Immature natural killer cell (primary cell): ENCODE data around the gene PPP1R11. TPM values are rescaled to one million over a fixed set of nuclear protein-coding genes. Genes with fewer than 3 reads are reported as not detected.
"Not testable (repeated sequence)": the region's sequence is repeated elsewhere in the genome, so short reads cannot be mapped to it uniquely, and the experiment has no call there.

Source experiments
- DNase-seq, 3 donors: peaks; one replicate each; pipeline ENCODE4 v3.0.0; 2022; ENCODE audit warnings: mixed read lengths in 1 of 3
- H3K27ac Mint-ChIP-seq, 6 donors: one replicate each; pipeline ENCODE4 v1.8.0; 2020; ENCODE audit warnings: mixed read lengths in 6 of 6, mild to moderate bottlenecking in 5 of 6, inconsistent platforms in 4 of 6, moderate library complexity in 3 of 6
- H3K27me3 Mint-ChIP-seq, 3 donors: one replicate each; pipeline ENCODE4 v1.8.0; 2020 to 2021; ENCODE audit warnings: low read depth in 3 of 3, mild to moderate bottlenecking in 3 of 3, mixed read lengths in 3 of 3, moderate library complexity in 3 of 3, inconsistent platforms in 1 of 3
- H3K36me3 Mint-ChIP-seq, 3 donors: one replicate each; pipeline ENCODE4 v1.8.0; 2020; ENCODE audit warnings: mixed read lengths in 3 of 3, inconsistent platforms in 2 of 3, mild to moderate bottlenecking in 2 of 3
- H3K4me1 Mint-ChIP-seq, 2 donors: one replicate each; pipeline ENCODE4 v1.8.0; 2020; ENCODE audit warnings: inconsistent platforms in 2 of 2, mild to moderate bottlenecking in 2 of 2, mixed read lengths in 2 of 2, moderate library complexity in 1 of 2
- H3K4me3 Mint-ChIP-seq, 5 donors: one replicate each; pipeline ENCODE4 v1.8.0; 2020; ENCODE audit warnings: mild to moderate bottlenecking in 5 of 5, mixed read lengths in 5 of 5, inconsistent platforms in 3 of 5, moderate library complexity in 3 of 5
- H3K9me3 Mint-ChIP-seq, 6 donors: one replicate each; pipeline ENCODE4 v1.8.0; 2020; ENCODE audit warnings: mild to moderate bottlenecking in 6 of 6, mixed read lengths in 6 of 6, inconsistent platforms in 4 of 6, moderate library complexity in 3 of 6
- polyA plus RNA-seq, 3 donors: library from polyadenylated mRNA; unstranded; fragments of 300-500 nt; fragmentation: Illumina TruSeq; gene quantifications; one replicate each; pipeline ENCODE4 v1.2.3, GENCODE V29; 2021

Gene PPP1R11
- polyA plus RNA-seq, 3 donors from 2014 or later = 72.9 to 129 (median 98.8) TPM

DNA sequence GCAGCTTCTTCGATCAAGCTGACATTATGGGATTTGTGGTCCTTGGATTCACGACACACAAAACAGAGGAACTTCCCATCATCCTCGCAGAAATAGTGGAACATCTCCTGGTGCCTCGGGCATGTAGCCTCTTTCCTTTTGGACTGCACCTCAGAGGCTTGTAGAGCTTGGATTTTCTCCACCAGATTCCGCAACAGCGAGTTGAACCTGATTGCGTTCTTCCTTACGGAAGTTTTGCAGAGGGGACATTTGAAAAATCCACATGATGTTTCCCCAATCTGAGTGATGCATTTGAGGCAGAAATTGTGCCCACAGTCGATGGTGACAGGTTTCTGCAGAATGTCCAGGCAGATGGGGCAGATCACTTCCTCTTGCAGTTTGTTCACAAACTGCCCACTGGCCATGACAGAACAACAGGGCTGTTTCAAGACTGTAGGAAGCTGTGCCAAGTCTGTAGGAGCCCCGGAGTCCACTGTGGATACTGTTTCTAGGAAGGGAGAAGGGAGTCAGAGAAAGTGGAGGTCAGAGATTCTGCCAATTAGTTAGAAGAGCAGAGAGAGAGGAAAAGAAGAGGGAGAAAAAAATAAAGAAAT lies 45.5 kb downstream of the PPP1R11 start:
- Mint-ChIP-seq H3K27me3 (peaks cover 9 to 30% (median 24%) of the 10 kb centered on the region in 3 donors), H3K27ac (no peak overlapping the region), H3K9me3 (no peaks in the 10 kb centered on the region), H3K36me3 (no peaks in the 10 kb centered on the region), H3K4me3 (no peak overlapping the region), H3K4me1 (no peaks in the 10 kb centered on the region)
- no peak for DNase-seq

DNA sequence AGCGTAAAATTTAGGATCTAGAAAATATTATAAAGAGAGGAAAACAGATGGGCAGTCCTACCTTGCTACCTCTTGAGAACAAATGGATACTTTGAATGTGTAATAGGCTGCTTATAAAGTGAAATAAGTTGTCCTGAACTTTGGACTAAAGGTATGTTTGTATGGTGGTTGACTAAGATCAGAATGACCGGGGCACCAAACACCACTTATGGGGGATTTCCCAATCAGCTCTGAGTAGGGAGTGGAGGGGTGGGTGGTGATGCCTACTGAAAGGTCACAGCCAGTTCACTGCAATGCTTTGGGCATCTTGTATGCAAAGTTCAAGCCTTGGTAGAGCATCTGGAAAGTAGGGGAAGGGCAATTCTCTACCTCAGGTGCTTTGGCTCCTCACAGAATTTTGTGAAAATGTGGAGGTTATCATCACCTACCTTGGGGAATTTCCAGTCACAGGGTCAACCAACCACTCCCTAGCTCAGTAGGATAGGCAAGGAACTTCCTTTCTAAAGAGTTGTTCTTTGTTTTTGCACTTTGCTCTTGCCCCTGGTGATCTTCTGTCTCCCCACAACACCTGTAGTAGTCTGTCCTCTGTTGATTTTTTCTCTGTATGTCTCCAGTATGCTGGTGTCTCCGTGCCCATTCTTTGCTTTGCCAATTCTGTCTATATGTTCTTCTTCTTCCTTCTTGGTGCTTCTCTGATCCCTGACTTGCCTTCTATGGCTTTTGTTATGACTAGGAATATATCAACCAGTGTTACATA lies 46.2 kb downstream of the PPP1R11 start, which contains the start of gene TRIM31:
Gene TRIM31, minus strand, starts transcription at position 88 of the 757 bp plus-strand sequence. CDS start 285 bp downstream, outside the sequence.
- Mint-ChIP-seq H3K4me3 (no peak within 1 kb of the TSS), H3K36me3 (no peaks in the 10 kb centered on the region), H3K9me3 (no peaks in the 10 kb centered on the region), H3K27ac (no peak within 1 kb of the TSS), H3K4me1 (no peaks in the 10 kb centered on the region), H3K27me3 (peaks cover 9 to 28% (median 20%) of the 10 kb centered on the region in 3 donors)
- no peak for DNase-seq

DNA sequence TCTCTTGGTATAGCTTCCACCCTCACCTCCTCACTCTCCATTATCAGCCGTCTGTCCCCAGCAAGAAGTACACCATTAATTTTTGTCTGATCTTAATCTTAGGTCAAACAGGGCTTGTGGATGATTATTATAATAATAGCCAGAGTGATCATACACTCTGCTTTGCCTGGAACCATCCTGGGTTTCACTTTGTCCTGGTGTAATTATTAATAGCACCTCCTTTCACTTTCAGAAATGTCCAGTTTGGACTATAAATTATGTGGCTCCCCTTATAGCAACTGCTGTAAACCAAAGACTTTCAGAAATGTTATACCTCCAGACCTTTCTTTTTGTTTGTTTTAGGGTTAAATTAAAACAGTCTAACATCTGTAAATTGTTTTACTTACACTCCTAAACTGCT lies 46.8 kb downstream of the PPP1R11 start:
- Mint-ChIP-seq H3K9me3 (no peaks in the 10 kb centered on the region), H3K27me3 (peaks cover 9 to 23% (median 18%) of the 10 kb centered on the region in 3 donors), H3K4me1 (no peaks in the 10 kb centered on the region), H3K36me3 (no peaks in the 10 kb centered on the region), H3K4me3 (no peak overlapping the region), H3K27ac (no peak overlapping the region)
- no peak for DNase-seq

DNA sequence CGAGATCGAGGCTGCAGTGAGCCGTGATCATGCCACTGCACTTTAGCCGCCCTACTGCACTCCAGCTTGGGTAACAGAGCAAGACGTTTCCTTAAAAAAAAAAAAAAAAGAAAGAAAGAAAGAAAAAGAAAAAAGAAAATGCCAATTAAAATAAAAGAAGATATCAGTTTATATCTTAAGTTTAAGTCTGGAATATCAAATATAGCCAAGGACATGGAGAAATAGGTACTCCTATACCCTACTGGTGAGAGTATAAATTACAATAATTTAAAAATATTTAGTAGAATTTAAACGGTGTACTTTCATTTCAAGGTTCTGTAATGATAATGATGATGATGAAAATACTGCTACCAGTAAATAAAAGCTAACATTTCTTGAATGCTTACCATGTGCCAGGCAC lies 49.7 kb downstream of the PPP1R11 start:
- H3K4me1 Mint-ChIP-seq = no peaks in the 10 kb centered on the region
- no peak overlapping the region for H3K4me3 Mint-ChIP-seq
- DNase-seq = no peak
- H3K27ac Mint-ChIP-seq = no peak overlapping the region
- H3K36me3 Mint-ChIP-seq = no peaks in the 10 kb centered on the region
- H3K9me3 Mint-ChIP-seq = no peaks in the 10 kb centered on the region
- peaks cover 9 to 14% (median 10%) of the 10 kb centered on the region in 3 donors for H3K27me3 Mint-ChIP-seq

DNA sequence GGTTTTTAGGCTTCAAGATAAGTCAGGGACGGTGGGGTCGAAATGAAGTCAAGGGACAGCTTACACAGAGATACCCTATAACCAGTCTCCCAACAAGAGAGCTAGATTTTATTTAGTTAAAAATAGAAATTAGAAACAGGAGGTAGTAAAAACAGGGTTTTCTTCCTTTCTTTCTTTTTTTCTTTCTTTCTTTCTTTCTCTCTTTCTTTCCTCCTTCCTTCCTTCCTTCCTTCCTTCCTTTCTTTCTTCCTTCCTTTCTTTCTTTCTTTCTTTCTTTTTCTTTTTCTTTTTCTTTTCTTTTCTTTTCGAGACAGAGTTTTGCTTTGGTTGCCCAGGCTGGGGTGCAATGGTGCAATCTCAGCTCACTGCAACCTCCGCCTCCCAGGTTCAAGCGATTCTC lies 51.7 kb downstream of the PPP1R11 start:
- H3K4me1 Mint-ChIP-seq, H3K4me3 Mint-ChIP-seq, H3K27ac Mint-ChIP-seq, DNase-seq, H3K36me3 Mint-ChIP-seq, H3K9me3 Mint-ChIP-seq: not testable (repeated sequence)
- peaks cover 6 to 24% (median 13%) of the 10 kb centered on the region in 3 donors for H3K27me3 Mint-ChIP-seq

Other genes with a start within 250 kb of the PPP1R11 start
- gene HLA-G, start 239.4 kb upstream of the PPP1R11 start, polyA plus RNA-seq = 1 to 10 TPM in 2 of 3 donors, not detected in 1; 2.1 to 3.1 TPM
- 1,000 to 10,000 TPM; 2,780 to 4,438 (median 4,182) TPM for gene HLA-A, start 124.7 kb upstream of the PPP1R11 start, polyA plus RNA-seq
- 100 to 1,000 TPM in 1 of 3 donors, 10 to 100 TPM in 2; 68.8 to 114 (median 87.2) TPM for gene POLR1H, start 5.9 kb upstream of the PPP1R11 start, polyA plus RNA-seq
- not detected for gene RNF39, start 8.6 kb downstream of the PPP1R11 start, polyA plus RNA-seq
- not detected for gene TRIM31, start 45.9 kb downstream of the PPP1R11 start, polyA plus RNA-seq
- gene TRIM40, start 68.9 kb downstream of the PPP1R11 start, polyA plus RNA-seq = not detected
- gene TRIM10, start 94.0 kb downstream of the PPP1R11 start, polyA plus RNA-seq = not detected
- not detected for gene TRIM15, start 96.3 kb downstream of the PPP1R11 start, polyA plus RNA-seq
- 10 to 100 TPM; 11.6 to 65.0 (median 22.7) TPM for gene TRIM26, start 146.2 kb downstream of the PPP1R11 start, polyA plus RNA-seq